Measurements from ENCODE around the gene SCAF8. TPM values are rescaled to one million over a fixed set of nuclear protein-coding genes. Genes with fewer than 3 reads are reported as not detected.

The SCAF8 gene
- total RNA-seq, 1 donor from 2014 or later = 76.7 TPM

- no peaks in the 10 kb centered on the region for H3K9me3 Mint-ChIP-seq
- no peaks in the 10 kb centered on the region for H3K27me3 Mint-ChIP-seq (ENCODE audit: low read depth)
- peaks cover 7% of the 10 kb centered on the region for H3K4me1 Mint-ChIP-seq
- H3K4me3 Mint-ChIP-seq = no peak overlapping the region
- no peak overlapping the region for H3K27ac Mint-ChIP-seq
- no peak for TF ChIP-seq CTCF (IDR thresholded peaks at IDR 0.05; ENCODE audit: unreplicated experiment)
- no peak for DNase-seq (ENCODE audit: low spot score in 2 of 2, unreplicated experiment in 2 of 2)
- H3K36me3 Mint-ChIP-seq = peaks cover 33% of the 10 kb centered on the region
These were observed 96.8 kb downstream of the SCAF8 start for GRCh38 chr6:154829970-154830369.

- Mint-ChIP-seq H3K4me3 (no peak overlapping the region), H3K36me3 (peaks cover 33% of the 10 kb centered on the region), H3K27me3 (ENCODE audit: low read depth) (no peaks in the 10 kb centered on the region), H3K9me3 (no peaks in the 10 kb centered on the region), H3K27ac (no peak overlapping the region), H3K4me1 (peaks cover 14% of the 10 kb centered on the region)
- TF ChIP-seq CTCF (IDR thresholded peaks at IDR 0.05; ENCODE audit: unreplicated experiment) = no peak
- DNase-seq (ENCODE audit: low spot score in 2 of 2, unreplicated experiment in 2 of 2) = no peak
These were observed 97.6 kb downstream of the SCAF8 start for GRCh38 chr6:154830771-154831170.

GRCh38 chr6:154835307-154835706 lies 102.1 kb downstream of the SCAF8 start:
- H3K27me3 Mint-ChIP-seq (ENCODE audit: low read depth) = no peaks in the 10 kb centered on the region

GRCh38 chr6:154839546-154839945 lies 106.3 kb downstream of the SCAF8 start:
- TF ChIP-seq CTCF (IDR thresholded peaks at IDR 0.05; ENCODE audit: unreplicated experiment) = no peak
- H3K4me1 Mint-ChIP-seq = peaks cover 24% of the 10 kb centered on the region
- H3K9me3 Mint-ChIP-seq = peaks cover 4% of the 10 kb centered on the region
- no peak overlapping the region for H3K27ac Mint-ChIP-seq
- no peak for DNase-seq (ENCODE audit: low spot score in 2 of 2, unreplicated experiment in 2 of 2)
- H3K27me3 Mint-ChIP-seq (ENCODE audit: low read depth) = no peaks in the 10 kb centered on the region
- peaks cover 9% of the 10 kb centered on the region for H3K36me3 Mint-ChIP-seq
- no peak overlapping the region for H3K4me3 Mint-ChIP-seq

More at GRCh38 chr6:154835307-154835706, 102.1 kb downstream of the SCAF8 start:
- Mint-ChIP-seq H3K9me3 (no peaks in the 10 kb centered on the region), H3K36me3 (peaks cover 17% of the 10 kb centered on the region), H3K27ac (peak overlapping the region; percentile 30), H3K4me1 (peaks cover 18% of the 10 kb centered on the region), H3K4me3 (no peak overlapping the region)
- TF ChIP-seq CTCF (IDR thresholded peaks at IDR 0.05; ENCODE audit: unreplicated experiment) = no peak
- DNase-seq (ENCODE audit: low spot score in 2 of 2, unreplicated experiment in 2 of 2) = no peak

GRCh38 chr6:154840363-154840762 lies 107.1 kb downstream of the SCAF8 start:
- Mint-ChIP-seq H3K27ac (no peak overlapping the region), H3K4me1 (peaks cover 17% of the 10 kb centered on the region), H3K4me3 (no peak overlapping the region), H3K27me3 (ENCODE audit: low read depth) (no peaks in the 10 kb centered on the region), H3K36me3 (peaks cover 9% of the 10 kb centered on the region), H3K9me3 (peaks cover 4% of the 10 kb centered on the region)
- no peak for TF ChIP-seq CTCF (IDR thresholded peaks at IDR 0.05; ENCODE audit: unreplicated experiment)
- DNase-seq (ENCODE audit: low spot score in 2 of 2, unreplicated experiment in 2 of 2) = no peak

- Mint-ChIP-seq H3K4me3 (no peak overlapping the region), H3K27ac (no peak overlapping the region), H3K9me3 (peaks cover 4% of the 10 kb centered on the region), H3K4me1 (peaks cover 14% of the 10 kb centered on the region), H3K27me3 (ENCODE audit: low read depth) (no peaks in the 10 kb centered on the region), H3K36me3 (peaks cover 9% of the 10 kb centered on the region)
- DNase-seq (ENCODE audit: low spot score in 2 of 2, unreplicated experiment in 2 of 2) = no peak
- no peak for TF ChIP-seq CTCF (IDR thresholded peaks at IDR 0.05; ENCODE audit: unreplicated experiment)
These were observed 107.9 kb downstream of the SCAF8 start for GRCh38 chr6:154841109-154841508.
